Fibroblast of pulmonary artery (primary cell): ENCODE measurements around the gene NDNF.

Source experiments
- DNase-seq: peaks from one replicate; pipeline ENCODE4 v3.0.0-alpha.2; 2010; ENCODE audit warnings: low read depth
- H3K4me3 ChIP-seq: replicated peaks from 2 replicates; pipeline ENCODE4 v1.5.1; 2011; ENCODE audit warnings: low read depth, mild to moderate bottlenecking, control low read depth, low read length, moderate library complexity
- CTCF ChIP-seq: IDR thresholded peaks from 2 replicates; pipeline ENCODE4 v1.5.1; 2011; ENCODE audit warnings: mild to moderate bottlenecking, control low read depth, low read length, inconsistent platforms; ENCODE audit errors: missing control alignments

The NDNF gene

GRCh38 chr4:121050300-121050699, 22.0 kb downstream of the NDNF start:
- peak; percentile 32 for TF ChIP-seq CTCF
- no peak overlapping the region for H3K4me3 ChIP-seq
- no peak for DNase-seq

GRCh38 chr4:121049072-121049599, 23.2 kb downstream of the NDNF start:
- H3K4me3 ChIP-seq = no peak overlapping the region
- TF ChIP-seq CTCF = no peak
- peak; percentile 66 for DNase-seq

- no peak for DNase-seq
- no peak for TF ChIP-seq CTCF
- no peak overlapping the region for H3K4me3 ChIP-seq
These were observed 24.2 kb downstream of the NDNF start for GRCh38 chr4:121048165-121048564.

GRCh38 chr4:121041307-121042090, 30.8 kb downstream of the NDNF start:
- DNase-seq = no peak
- no peak for TF ChIP-seq CTCF
- no peak overlapping the region for H3K4me3 ChIP-seq

- peak; percentile 59 for DNase-seq
- no peak for TF ChIP-seq CTCF
- H3K4me3 ChIP-seq = no peak overlapping the region
These were observed 38.3 kb downstream of the NDNF start for GRCh38 chr4:121034017-121034416.

GRCh38 chr4:121030711-121031110, 41.6 kb downstream of the NDNF start:
- H3K4me3 ChIP-seq = no peak overlapping the region
- TF ChIP-seq CTCF = no peak
- no peak for DNase-seq

- no peak for DNase-seq
- no peak overlapping the region for H3K4me3 ChIP-seq
- no peak for TF ChIP-seq CTCF
These were observed 42.2 kb downstream of the NDNF start for GRCh38 chr4:121030131-121030530.
